Esophagus squamous epithelium (tissue), 5 donors: ENCODE data around the gene ADAMTSL3. TPM values are rescaled to one million over a fixed set of nuclear protein-coding genes. Genes with fewer than 3 reads are reported as not detected.

Experiments used
- DNase-seq: peaks from one replicate; lab custom pipeline; 2025; lab: John Stamatoyannopoulos, UW
- H3K27ac ChIP-seq, 4 donors: fragments of 200-600 bp; sonication (generic); one replicate each; pipeline ENCODE4 v1.5.1; 2016 to 2019; ENCODE audit warnings: mild to moderate bottlenecking in 1 of 4
- H3K27me3 ChIP-seq, 4 donors: fragments of 200-600 bp; sonication (generic); 1 replicate in 3 of 4; 2 replicates in 1 of 4; pipeline versions ENCODE4 v1.5.1 to v1.6.0; 2017 to 2021; ENCODE audit warnings: antibody characterized with exemption in 1 of 4
- H3K36me3 ChIP-seq, 3 donors: fragments of 200-600 bp; sonication (generic); one replicate each; pipeline ENCODE4 v1.5.1; 2016 to 2019
- H3K4me1 ChIP-seq, 3 donors: fragments of 200-600 bp; sonication (generic); one replicate each; pipeline ENCODE4 v1.5.1; 2017 to 2019
- H3K4me3 ChIP-seq, 4 donors: fragments of 200-600 bp; sonication (generic); 1 replicate in 3 of 4; 2 replicates in 1 of 4; pipeline ENCODE4 v1.5.1; 2016 to 2019; ENCODE audit warnings: mild to moderate bottlenecking in 2 of 4, moderate library complexity in 1 of 4
- H3K9me3 ChIP-seq, 3 donors: fragments of 200-600 bp; sonication (generic); one replicate each; pipeline ENCODE4 v1.5.1; 2016 to 2019
- POLR2A ChIP-seq, 4 donors: fragments of 450-650 bp; IDR thresholded peaks; one replicate each; pipeline ENCODE4 v1.6.1; 2017; ENCODE audit warnings: antibody characterized with exemption in 4 of 4, mild to moderate bottlenecking in 4 of 4, moderate library complexity in 3 of 4
- WGBS, 2 donors: methylation state at CpG; one replicate each; pipeline ENCODE4 v1.1.5; 2018; 5-methylcytosine and 5-hydroxymethylcytosine counted together
- intact Hi-C: fragments of 100-400 bp; cut with DNase I; formaldehyde crosslinking; loops from one replicate; pipeline ENCODE4 v1.15.0; 2022
- total RNA-seq, 4 donors: library from RNA; depleted of rRNA; stranded (reverse); fragments of >200 nt; gene quantifications; one replicate each; pipeline ENCODE4 v1.1.0, GENCODE V29; 2016
- TF ChIP-seq, protein P1 (sequence below), 6 experiments: fragments of 450-650 bp in 4 of 6; fragments of 200-600 bp in 2 of 6; sonication (generic) in 2 of 6; IDR thresholded peaks; one replicate each; pipeline ENCODE4 v1.5.1; 2016 to 2019; ENCODE audit warnings: antibody characterized with exemption in 6 of 6, mild to moderate bottlenecking in 4 of 6, moderate library complexity in 4 of 6
- donor health status: DM: yes; HTN: yes; CAD: no.

ADAMTSL3 gene
- total RNA-seq, 4 donors from 2014 or later = 0.11 to 3.2 (median 0.79) TPM

DNA sequence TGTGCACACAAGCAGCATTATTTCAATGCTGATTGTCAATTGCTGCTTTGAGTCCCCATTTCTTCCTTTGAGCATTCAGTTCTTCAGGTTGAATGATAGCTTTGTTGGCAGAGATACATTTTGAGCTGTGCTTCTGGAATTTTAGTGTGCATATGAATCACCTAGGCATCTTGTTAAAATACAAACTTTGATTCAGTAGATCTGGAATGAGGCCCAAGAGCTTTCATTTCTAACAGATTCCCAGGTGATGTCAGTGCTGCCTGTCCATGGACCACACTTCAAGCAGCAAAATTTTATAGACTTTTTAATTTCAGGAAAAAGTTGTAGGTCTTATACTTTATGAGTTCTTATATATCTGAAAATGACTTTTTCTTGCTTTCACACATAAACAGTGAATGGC is 131.1 kb downstream of the ADAMTSL3 start:
- H3K4me1 ChIP-seq = no peaks in the 10 kb centered on the region
- intact Hi-C loops = no loop called here

DNA sequence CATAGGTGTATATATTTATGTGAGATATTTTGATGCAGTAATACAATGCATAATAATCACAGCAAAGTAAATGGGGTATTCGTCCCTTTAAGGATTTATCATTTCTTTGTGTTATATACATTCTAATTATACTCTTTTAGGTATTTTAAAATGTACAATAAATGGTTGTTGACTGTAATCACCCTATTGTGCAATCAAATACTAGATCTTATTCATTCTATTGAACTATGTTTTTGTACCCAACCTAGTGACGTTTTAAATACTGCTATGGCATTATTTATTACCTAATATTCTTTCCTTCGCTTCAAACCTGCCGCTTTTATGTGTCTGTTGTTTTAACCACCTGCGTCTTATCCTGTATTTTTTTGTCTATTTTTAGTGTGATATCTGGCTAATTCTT is 132.4 kb downstream of the ADAMTSL3 start:
- H3K4me1 ChIP-seq = no peaks in the 10 kb centered on the region
- WGBS, 2 donors = 75 to 83% methylated on average over 5 of the region's 5 CpGs
- TF ChIP-seq POLR2A (IDR thresholded peaks at IDR 0.05) = no peak
- TF ChIP-seq, protein P1, sequence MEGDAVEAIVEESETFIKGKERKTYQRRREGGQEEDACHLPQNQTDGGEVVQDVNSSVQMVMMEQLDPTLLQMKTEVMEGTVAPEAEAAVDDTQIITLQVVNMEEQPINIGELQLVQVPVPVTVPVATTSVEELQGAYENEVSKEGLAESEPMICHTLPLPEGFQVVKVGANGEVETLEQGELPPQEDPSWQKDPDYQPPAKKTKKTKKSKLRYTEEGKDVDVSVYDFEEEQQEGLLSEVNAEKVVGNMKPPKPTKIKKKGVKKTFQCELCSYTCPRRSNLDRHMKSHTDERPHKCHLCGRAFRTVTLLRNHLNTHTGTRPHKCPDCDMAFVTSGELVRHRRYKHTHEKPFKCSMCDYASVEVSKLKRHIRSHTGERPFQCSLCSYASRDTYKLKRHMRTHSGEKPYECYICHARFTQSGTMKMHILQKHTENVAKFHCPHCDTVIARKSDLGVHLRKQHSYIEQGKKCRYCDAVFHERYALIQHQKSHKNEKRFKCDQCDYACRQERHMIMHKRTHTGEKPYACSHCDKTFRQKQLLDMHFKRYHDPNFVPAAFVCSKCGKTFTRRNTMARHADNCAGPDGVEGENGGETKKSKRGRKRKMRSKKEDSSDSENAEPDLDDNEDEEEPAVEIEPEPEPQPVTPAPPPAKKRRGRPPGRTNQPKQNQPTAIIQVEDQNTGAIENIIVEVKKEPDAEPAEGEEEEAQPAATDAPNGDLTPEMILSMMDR (IDR thresholded peaks at IDR 0.05) = no peak
- no peak overlapping the region for H3K27ac ChIP-seq
- no peak for DNase-seq
- H3K27me3 ChIP-seq = no peaks in the 10 kb centered on the region
- H3K9me3 ChIP-seq = no peaks in the 10 kb centered on the region
- H3K4me3 ChIP-seq = no peak overlapping the region
- no peaks in the 10 kb centered on the region for H3K36me3 ChIP-seq
- intact Hi-C loops = no loop called here

More for the DNA sequence above, 131.1 kb downstream of the ADAMTSL3 start:
- TF ChIP-seq, protein P1 (IDR thresholded peaks at IDR 0.05) = no peak
- TF ChIP-seq POLR2A (IDR thresholded peaks at IDR 0.05) = no peak
- no peak overlapping the region for H3K27ac ChIP-seq
- no peak for DNase-seq
- no peaks in the 10 kb centered on the region for H3K27me3 ChIP-seq
- H3K9me3 ChIP-seq = no peaks in the 10 kb centered on the region
- no peak overlapping the region for H3K4me3 ChIP-seq
- H3K36me3 ChIP-seq = no peaks in the 10 kb centered on the region

DNA sequence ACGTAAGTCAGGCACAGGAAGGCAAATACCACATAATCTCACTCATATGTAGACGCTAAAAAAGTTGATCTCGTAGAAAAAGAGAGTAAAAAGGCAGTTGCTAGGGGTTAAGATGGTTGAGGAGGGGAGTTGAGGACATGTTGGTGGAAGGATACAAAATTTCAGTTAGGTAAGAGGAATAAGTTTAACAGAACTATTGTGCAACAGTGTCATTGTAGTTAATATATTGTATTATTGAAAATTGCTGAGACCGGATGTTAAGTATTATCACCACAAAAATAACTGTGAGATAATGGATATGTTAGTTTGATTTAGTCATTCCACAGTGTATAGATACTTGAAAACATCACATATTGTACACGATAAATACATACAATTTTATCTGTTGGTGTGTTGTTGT is 139.1 kb downstream of the ADAMTSL3 start:
- no peak for DNase-seq
- H3K36me3 ChIP-seq = no peaks in the 10 kb centered on the region
- H3K4me1 ChIP-seq = no peaks in the 10 kb centered on the region
- no peak overlapping the region for H3K4me3 ChIP-seq
- no peaks in the 10 kb centered on the region for H3K9me3 ChIP-seq
- H3K27me3 ChIP-seq = no peaks in the 10 kb centered on the region
- TF ChIP-seq POLR2A (IDR thresholded peaks at IDR 0.05) = no peak
- TF ChIP-seq, protein P1 (IDR thresholded peaks at IDR 0.05) = no peak
- intact Hi-C loops = no loop called here
- H3K27ac ChIP-seq = no peak overlapping the region
- WGBS, 2 donors = 87 to 88% methylated on average over 5 of the region's 5 CpGs

DNA sequence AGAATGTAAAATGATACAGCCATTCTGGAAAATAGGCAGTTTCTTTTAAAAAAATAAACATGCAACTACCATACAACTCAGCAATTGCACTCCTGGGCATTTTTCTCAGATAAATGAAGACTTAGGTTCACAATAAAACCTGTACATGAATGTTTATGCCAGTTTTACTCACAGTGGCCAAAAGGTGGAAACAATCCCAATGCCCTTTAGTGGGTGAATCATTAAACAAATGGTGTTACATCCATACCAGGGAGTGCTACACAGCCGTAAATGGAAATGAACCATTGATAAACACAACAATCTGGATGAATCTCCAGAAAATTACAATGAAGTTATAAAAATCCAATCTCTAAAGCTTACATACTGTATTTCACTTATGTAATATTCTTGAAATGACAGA is 140.3 kb downstream of the ADAMTSL3 start:
- no peaks in the 10 kb centered on the region for H3K27me3 ChIP-seq
- 77 to 92% methylated on average over 1 of the region's 1 CpG for WGBS, 2 donors
- no peaks in the 10 kb centered on the region for H3K9me3 ChIP-seq
- H3K4me3 ChIP-seq = no peak overlapping the region
- no peak overlapping the region for H3K27ac ChIP-seq
- intact Hi-C loops = no loop called here
- TF ChIP-seq, protein P1 (IDR thresholded peaks at IDR 0.05) = no peak
- no peak for TF ChIP-seq POLR2A (IDR thresholded peaks at IDR 0.05)
- no peaks in the 10 kb centered on the region for H3K4me1 ChIP-seq
- no peaks in the 10 kb centered on the region for H3K36me3 ChIP-seq
- DNase-seq = no peak

DNA sequence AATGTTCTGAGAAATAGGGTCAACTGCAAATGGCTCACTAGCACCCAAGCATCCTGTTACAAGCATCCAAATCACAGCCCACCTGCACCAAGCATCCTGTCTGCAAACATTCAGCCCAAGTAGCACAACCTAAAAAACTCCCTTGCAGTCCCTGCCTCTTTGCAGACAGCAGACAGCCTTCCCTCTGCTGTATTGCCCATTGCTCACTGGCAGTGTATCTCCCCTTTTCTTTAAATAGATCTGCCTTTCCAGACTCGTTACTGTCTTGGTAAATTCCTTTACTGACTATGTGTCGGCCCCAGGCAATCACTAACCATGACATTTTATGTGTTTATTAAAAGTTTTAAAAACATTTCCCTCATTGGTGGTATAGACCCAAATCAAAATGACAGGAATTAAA is 155.4 kb downstream of the ADAMTSL3 start:
- peaks cover 0 to 4% (median 0%) of the 10 kb centered on the region in 3 donors for H3K9me3 ChIP-seq
- H3K4me3 ChIP-seq = no peak overlapping the region
- H3K4me1 ChIP-seq = no peaks in the 10 kb centered on the region
- no peaks in the 10 kb centered on the region for H3K36me3 ChIP-seq
- WGBS, 2 donors = 32 to 55% methylated on average over 2 of the region's 2 CpGs
- H3K27me3 ChIP-seq = no peaks in the 10 kb centered on the region
- intact Hi-C loops = no loop called here
- TF ChIP-seq, protein P1 (IDR thresholded peaks at IDR 0.05) = no peak
- TF ChIP-seq POLR2A (IDR thresholded peaks at IDR 0.05) = no peak
- H3K27ac ChIP-seq = no peak overlapping the region
- no peak for DNase-seq
